Liver (tissue), 3 donors: ENCODE data around the gene FCHSD1.

Experiments
- EGR1 ChIP-seq, 2 donors: IDR thresholded peaks; 2 replicates each; pipeline ENCODE4 v1.6.1; 2016 to 2018; ENCODE audit warnings: antibody characterized with exemption in 2 of 2, low read depth in 2 of 2
- TF ChIP-seq, protein P1 (sequence below): fragments of 150-350 bp; IDR thresholded peaks from 2 replicates; pipeline ENCODE4 v1.5.1; 2017; ENCODE audit warnings: improper control_type of control experiment, low read depth, low read length; ENCODE audit not compliant: missing input control
- donor health status: healthy.
- donor health status: healthy.

DNA sequence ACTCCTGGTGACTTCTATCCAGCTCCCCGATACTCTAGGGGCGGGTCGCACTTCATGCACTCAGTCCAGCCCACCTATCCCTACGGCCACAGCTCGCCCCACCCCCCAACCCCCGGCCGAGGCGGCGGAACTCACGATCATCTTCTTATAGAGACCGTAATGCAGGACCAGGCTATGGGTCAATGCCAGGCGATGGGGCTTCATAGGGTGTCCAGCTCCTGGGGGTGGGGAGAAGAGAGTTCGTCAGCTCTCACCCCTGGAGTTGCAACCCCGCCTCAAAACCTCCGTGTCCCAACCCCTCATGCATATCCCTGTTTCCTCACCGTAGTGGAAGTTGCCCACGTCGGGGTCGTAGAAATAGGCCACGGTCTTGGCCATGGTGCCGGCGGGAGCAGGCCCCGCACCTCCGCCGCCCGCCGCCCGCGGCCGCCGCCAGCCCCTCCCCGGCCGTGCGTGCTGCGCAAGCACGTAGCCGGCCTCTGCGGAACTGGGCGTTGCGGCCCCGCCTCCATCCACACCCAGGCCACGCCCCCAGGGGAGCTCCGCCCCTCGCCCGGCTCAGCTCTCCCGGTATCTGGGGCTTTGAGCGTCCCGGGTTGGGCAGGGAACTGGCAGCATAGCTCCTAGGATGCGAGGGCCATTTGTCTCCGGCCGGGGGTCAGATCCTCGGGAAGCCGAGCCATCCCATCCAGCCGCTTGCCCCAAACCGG, 14.7 kb downstream of the FCHSD1 start, which contains the start of the genes HDAC3 and RELL2:
- TF ChIP-seq, protein P1, sequence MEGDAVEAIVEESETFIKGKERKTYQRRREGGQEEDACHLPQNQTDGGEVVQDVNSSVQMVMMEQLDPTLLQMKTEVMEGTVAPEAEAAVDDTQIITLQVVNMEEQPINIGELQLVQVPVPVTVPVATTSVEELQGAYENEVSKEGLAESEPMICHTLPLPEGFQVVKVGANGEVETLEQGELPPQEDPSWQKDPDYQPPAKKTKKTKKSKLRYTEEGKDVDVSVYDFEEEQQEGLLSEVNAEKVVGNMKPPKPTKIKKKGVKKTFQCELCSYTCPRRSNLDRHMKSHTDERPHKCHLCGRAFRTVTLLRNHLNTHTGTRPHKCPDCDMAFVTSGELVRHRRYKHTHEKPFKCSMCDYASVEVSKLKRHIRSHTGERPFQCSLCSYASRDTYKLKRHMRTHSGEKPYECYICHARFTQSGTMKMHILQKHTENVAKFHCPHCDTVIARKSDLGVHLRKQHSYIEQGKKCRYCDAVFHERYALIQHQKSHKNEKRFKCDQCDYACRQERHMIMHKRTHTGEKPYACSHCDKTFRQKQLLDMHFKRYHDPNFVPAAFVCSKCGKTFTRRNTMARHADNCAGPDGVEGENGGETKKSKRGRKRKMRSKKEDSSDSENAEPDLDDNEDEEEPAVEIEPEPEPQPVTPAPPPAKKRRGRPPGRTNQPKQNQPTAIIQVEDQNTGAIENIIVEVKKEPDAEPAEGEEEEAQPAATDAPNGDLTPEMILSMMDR, result no peak
- no peak for TF ChIP-seq EGR1 (IDR thresholded peaks at IDR 0.05; ENCODE audit: low read depth in 2 of 2)
